Thoracic aorta (tissue), 2 donors: ENCODE measurements around the gene BMP7. TPM values are rescaled to one million over a fixed set of nuclear protein-coding genes. Genes with fewer than 3 reads are reported as not detected.

Experiments
- ATAC-seq: fragments of 150-250 bp; one replicate; pipeline ENCODE4 v1.8.0; 2017; ENCODE audit warnings: low read depth; ENCODE audit not compliant: insufficient number of reproducible peaks, low FRiP score
- DNase-seq: peaks from one replicate; pipeline ENCODE4 v3.0.0-alpha.2; 2020; ENCODE audit warnings: low spot score
- H3K27ac ChIP-seq, 2 donors: fragments of 200-600 bp; sonication (generic); 1 replicate in 1 of 2; 2 replicates in 1 of 2; pipeline ENCODE4 v1.5.1; 2016; ENCODE audit warnings: mild to moderate bottlenecking in 2 of 2, moderate library complexity in 2 of 2
- H3K27me3 ChIP-seq: fragments of 200-600 bp; sonication (generic); replicated peaks from 2 replicates; pipeline ENCODE4 v1.6.0; 2016; ENCODE audit warnings: mild to moderate bottlenecking; ENCODE audit not compliant: insufficient read depth
- H3K36me3 ChIP-seq: fragments of 200-600 bp; sonication (generic); one replicate; pipeline ENCODE4 v1.5.1; 2016
- H3K4me1 ChIP-seq, 2 donors: fragments of 200-600 bp; sonication (generic); 1 replicate in 1 of 2; 2 replicates in 1 of 2; pipeline versions ENCODE4 v1.5.1 to v1.6.0; 2016; ENCODE audit warnings: low read depth in 2 of 2, mild to moderate bottlenecking in 1 of 2; ENCODE audit not compliant: control insufficient read depth in 1 of 2
- H3K4me3 ChIP-seq: fragments of 200-600 bp; sonication (generic); 2 replicates; pipeline ENCODE4 v1.5.1; 2016; ENCODE audit warnings: mild to moderate bottlenecking
- H3K9me3 ChIP-seq: fragments of 200-600 bp; sonication (generic); 2 replicates; pipeline ENCODE4 v1.5.1; 2016
- CTCF ChIP-seq: fragments of 200-600 bp; sonication (generic); IDR thresholded peaks from one replicate; pipeline ENCODE4 v1.5.1; 2019; ENCODE audit warnings: antibody characterized with exemption
- total RNA-seq, 2 donors: library from RNA; depleted of rRNA; stranded (reverse); fragments of >200 nt; gene quantifications; one replicate each; pipeline versions ENCODE4 v1.1.0 to v1.2.3, GENCODE V29; 2016

Gene BMP7
- total RNA-seq, 2 donors from 2014 or later = 1.5 TPM; not detected in 1

GRCh38 chr20:57219071-57219677, 47.3 kb downstream of the BMP7 start:
- Histone ChIP-seq H3K9me3 (no peaks in the 10 kb centered on the region), H3K27me3 (no peaks in the 10 kb centered on the region), H3K27ac (no peak overlapping the region), H3K36me3 (no peaks in the 10 kb centered on the region), H3K4me3 (no peak overlapping the region), H3K4me1 (no peaks in the 10 kb centered on the region)
- DNase-seq (no peak), ATAC-seq (no peak)
- TF ChIP-seq CTCF = no peak

- no peak for TF ChIP-seq CTCF
- ATAC-seq = no peak
- no peaks in the 10 kb centered on the region for H3K36me3 ChIP-seq
These were observed 48.0 kb downstream of the BMP7 start for GRCh38 chr20:57218489-57218888.

GRCh38 chr20:57217802-57218201, 48.6 kb downstream of the BMP7 start:
- DNase-seq = no peak
- Histone ChIP-seq H3K4me3 (no peak overlapping the region), H3K4me1 (peaks cover 0 to 4% of the 10 kb centered on the region in 2 donors), H3K36me3 (no peaks in the 10 kb centered on the region), H3K27me3 (no peaks in the 10 kb centered on the region), H3K9me3 (no peaks in the 10 kb centered on the region), H3K27ac (no peak overlapping the region)
- no peak for ATAC-seq
- no peak for TF ChIP-seq CTCF

More at GRCh38 chr20:57218489-57218888, 48.0 kb downstream of the BMP7 start:
- DNase-seq = no peak
- H3K9me3 ChIP-seq = no peaks in the 10 kb centered on the region
- no peak overlapping the region for H3K4me3 ChIP-seq
- no peaks in the 10 kb centered on the region for H3K27me3 ChIP-seq
- no peak overlapping the region for H3K27ac ChIP-seq
- no peaks in the 10 kb centered on the region for H3K4me1 ChIP-seq

- no peak for DNase-seq
- no peak overlapping the region for H3K4me3 ChIP-seq
- H3K9me3 ChIP-seq = no peaks in the 10 kb centered on the region
- no peak overlapping the region for H3K27ac ChIP-seq
- ATAC-seq = no peak
- H3K36me3 ChIP-seq = no peaks in the 10 kb centered on the region
- H3K4me1 ChIP-seq = peaks cover 6 to 16% of the 10 kb centered on the region in 2 donors
- no peaks in the 10 kb centered on the region for H3K27me3 ChIP-seq
- no peak for TF ChIP-seq CTCF
These were observed 49.8 kb downstream of the BMP7 start for GRCh38 chr20:57216669-57217068.

GRCh38 chr20:57215826-57216471, 50.5 kb downstream of the BMP7 start:
- no peak for ATAC-seq
- H3K4me3 ChIP-seq = no peak overlapping the region
- peaks cover 6 to 16% of the 10 kb centered on the region in 2 donors for H3K4me1 ChIP-seq
- DNase-seq = no peak
- H3K36me3 ChIP-seq = no peaks in the 10 kb centered on the region
- no peaks in the 10 kb centered on the region for H3K27me3 ChIP-seq
- H3K9me3 ChIP-seq = no peaks in the 10 kb centered on the region
- H3K27ac ChIP-seq = no peak overlapping the region
- TF ChIP-seq CTCF = no peak
